GM19438 (cell line): ENCODE data around the gene MSANTD1.

Experiments
- ATAC-seq: cut with Tn5 transposase; IDR thresholded peaks from one replicate; pipeline ENCODE4 v1.9.1; 2021; ENCODE audit warnings: low read depth; ENCODE audit not compliant: unreplicated experiment

MSANTD1 gene

GRCh38 chr4:3215733-3216132, 33.2 kb upstream of the MSANTD1 start:
- no peak for ATAC-seq

DNA sequence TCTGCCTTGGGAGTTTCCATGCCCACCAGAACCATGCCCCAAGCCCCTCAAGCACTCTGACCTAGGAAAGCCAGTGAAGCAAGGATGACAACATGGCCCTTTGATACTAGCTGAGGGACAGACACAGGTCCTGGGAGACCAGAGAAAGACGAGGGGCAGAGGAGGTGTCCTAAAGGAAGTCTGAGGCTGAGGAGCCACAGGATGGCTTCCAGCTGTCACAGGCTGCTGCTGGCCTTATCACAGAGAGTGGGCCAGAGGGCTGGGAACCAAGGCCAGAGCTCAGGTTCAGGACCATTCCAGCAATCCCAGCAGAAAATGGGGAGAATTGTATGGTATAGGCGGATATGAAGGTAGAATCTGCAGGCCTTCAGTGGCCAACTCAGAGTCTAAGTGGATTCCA, 31.7 kb upstream of the MSANTD1 start:
- ATAC-seq, result no peak

GRCh38 chr4:3217771-3218170, 31.2 kb upstream of the MSANTD1 start:
- ATAC-seq, result no peak

- no peak for ATAC-seq
Observed at GRCh38 chr4:3218824-3219760, 29.9 kb upstream of the MSANTD1 start.

- no peak for ATAC-seq
Observed at GRCh38 chr4:3219761-3220475, 29.0 kb upstream of the MSANTD1 start.

DNA sequence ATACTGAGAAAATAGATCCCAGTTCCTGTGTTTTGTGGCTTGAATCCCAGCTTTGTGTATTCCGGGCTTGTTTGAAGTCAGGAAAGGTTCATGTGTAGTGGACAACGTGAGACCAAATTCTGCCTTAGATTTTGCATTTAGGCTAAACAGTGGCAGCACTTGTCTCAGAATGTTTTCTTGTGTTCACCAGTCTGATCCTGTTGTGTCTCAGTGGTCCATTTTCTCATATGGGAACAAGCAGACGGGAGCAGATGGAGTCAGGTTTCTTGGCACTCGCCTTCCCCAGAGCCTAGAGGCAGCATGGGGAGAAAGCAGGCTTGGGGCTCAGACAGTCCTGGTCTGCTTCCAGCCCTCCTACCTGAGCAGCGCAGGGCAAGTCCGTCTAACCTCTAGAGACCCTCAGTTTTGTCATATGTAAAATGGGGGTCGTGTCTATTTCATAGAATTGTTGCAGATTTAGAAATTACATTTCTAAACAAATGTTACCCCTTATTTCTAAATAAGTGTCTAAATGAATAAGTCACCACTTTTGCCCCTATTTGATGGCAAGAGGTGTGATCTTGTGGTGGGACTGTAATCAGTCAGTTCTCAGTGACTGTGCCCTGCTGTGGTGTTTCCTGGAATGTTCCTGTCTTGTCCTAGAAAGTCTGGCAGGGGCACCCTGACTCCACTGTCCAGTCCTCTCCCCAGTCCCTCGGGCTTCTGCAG, 28.3 kb upstream of the MSANTD1 start:
- ATAC-seq, result no peak

DNA sequence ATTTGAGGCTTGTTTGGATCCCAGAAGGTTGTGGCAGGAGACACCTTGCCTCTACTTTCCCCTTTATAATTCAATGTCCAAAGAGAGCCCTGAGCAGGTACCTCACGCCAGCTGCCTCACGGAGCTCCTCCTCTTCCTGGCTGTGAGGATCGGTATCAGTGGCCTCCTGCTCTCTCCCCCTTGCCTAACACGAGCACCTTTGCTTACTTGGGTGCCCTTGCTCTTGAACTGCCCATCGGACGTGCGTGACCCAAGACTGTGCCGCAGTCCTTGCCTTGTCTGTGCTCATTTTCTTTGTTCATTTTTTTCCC, 27.8 kb upstream of the MSANTD1 start:
- ATAC-seq, result no peak

DNA sequence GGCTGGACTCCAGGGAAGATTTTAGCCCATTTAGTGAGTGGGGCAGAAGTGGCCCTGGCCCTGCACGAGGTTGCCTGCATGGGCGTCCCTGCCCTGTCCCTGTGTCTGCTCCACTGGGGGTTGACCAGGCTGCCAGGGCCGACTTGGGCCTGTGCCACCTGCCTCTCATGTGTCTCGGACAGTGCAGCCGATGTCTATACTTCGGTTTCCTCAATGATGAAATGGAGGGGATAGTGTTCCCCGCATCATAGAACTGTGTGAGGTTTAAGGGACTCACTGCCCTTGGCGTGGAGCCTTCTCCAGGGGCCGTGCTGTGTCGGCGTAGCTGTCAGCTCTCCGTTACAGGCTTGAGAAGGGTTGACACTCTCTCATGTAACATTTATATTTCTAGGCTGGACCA, 27.0 kb upstream of the MSANTD1 start:
- no peak for ATAC-seq

GRCh38 chr4:3223346-3223745, 25.6 kb upstream of the MSANTD1 start:
- ATAC-seq, result no peak

GRCh38 chr4:3223956-3224748, 24.8 kb upstream of the MSANTD1 start:
- no peak for ATAC-seq

DNA sequence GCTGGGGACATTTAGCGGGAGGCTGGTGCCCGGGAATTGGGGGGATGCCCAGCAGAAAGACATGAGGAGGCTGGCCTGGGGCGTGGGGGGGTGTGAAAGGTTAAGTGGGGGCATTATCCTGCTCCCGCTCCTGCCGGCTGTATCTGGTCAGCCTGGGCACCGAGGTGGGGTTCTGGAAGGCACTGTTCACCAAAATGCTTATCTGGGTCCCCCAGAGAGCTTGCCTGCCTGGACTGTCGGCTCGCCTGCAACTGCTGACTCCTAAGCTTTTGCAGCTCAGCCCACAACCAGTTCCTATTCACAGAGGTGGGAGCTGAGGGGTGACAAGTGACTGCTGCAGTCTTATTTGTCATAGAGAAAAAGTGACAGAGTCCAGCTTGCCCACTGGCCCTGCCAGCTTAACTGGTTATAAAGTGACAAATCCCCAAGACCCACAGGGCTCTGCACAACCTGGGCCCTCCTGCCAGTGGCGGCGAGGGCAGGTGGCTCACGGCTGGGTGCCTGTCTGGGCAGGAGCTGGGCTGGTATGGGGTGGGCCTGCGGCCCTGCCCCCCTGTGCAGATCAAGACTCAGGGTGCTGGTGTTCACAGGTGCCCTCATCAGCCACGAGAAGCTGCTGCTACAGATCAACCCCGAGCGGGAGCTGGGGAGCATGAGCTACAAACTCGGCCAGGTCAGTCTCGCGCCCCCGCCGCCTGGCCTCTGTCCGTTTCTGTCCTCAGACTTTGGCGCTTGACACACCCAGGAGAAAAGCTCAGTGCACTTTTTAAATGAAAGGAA, 23.7 kb upstream of the MSANTD1 start:
- no peak for ATAC-seq

GRCh38 chr4:3225936-3226335, 23.0 kb upstream of the MSANTD1 start:
- no peak for ATAC-seq

DNA sequence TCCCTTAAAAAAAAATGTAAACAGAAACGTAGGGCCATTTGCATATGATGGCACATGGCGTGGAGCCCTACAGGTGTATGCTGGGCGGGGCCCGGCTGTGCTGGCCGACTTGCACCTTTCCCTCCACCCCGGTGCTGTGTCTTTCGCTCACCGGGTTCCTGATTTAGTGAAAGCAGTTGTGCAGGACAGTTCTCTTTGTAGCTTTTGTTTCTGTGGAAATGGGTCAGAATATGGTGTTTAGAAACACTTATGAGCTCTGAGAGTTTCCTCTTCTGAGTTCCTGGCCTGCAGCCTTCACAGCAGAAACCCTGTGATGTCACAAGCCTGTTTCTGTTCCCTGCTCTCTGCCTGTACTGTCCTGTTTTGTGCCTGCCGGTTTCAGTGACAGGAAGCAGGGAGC, 22.5 kb upstream of the MSANTD1 start:
- no peak for ATAC-seq

- no peak for ATAC-seq
Observed at GRCh38 chr4:3226944-3227343, 22.0 kb upstream of the MSANTD1 start.

- ATAC-seq, result no peak
Observed at GRCh38 chr4:3227878-3228675, 20.9 kb upstream of the MSANTD1 start.

GRCh38 chr4:3228881-3229280, 20.1 kb upstream of the MSANTD1 start:
- no peak for ATAC-seq

DNA sequence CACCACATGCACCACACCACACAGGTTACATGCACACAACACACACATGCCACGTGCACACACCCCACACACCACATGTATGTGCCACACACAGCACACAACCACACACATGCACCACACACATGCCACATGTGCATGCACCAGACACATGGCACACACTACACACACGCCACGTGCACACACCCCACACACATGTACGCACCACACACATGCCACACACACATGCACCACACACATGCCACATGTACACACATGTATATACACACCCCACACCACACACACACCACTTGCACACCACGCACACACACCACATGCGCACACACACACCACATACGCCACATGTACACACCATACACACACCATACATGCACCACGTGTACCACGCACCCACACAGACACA, 19.6 kb upstream of the MSANTD1 start:
- no peak for ATAC-seq

DNA sequence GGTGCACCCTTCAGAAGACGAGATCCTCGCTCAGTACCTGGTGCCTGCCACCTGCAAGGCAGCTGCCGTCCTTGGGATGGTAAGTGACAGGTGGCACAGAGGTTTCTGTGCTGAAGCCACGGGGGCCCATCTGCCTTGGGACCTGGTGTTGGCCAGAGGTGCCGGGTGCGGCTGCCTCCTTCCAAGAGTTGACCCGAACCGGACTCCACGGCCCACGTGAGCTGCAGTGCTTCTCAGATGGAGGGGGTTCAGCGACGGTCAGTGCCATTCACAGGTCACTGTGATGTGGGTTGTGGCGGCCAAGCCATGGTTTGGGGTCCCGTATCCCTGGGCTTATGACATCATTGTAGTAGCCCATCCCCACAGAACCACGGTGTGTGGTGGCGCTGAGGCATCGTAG, 19.0 kb upstream of the MSANTD1 start:
- no peak for ATAC-seq

DNA sequence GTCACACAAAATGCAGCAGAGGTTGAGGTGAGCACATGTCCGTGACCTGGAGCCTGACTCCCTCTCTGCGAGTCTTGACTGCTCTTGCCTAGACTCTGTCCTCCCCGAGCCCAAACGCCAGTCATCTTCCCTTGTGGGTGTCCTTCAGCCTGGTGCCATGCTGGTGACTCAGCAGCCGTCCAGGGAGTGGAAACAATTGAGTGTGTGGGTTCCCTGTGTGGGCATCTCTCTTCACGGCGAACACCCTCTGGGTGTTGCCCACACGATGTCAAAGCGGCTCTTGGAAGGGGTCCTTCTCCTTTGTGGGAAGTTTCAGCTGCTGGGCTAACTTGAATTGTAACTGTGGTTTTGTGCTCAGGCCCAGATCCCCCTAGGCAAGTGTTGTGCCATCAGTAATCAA, 17.5 kb upstream of the MSANTD1 start:
- no peak for ATAC-seq
